HepG2 (cell line): Measurements from ENCODE around the gene MAP3K19. TPM values are rescaled to one million over a fixed set of nuclear protein-coding genes. Genes with fewer than 3 reads are reported as not detected.

Experiments
- AHR ChIP-seq: IDR thresholded peaks from 2 replicates; pipeline ENCODE4 v1.6.1; 2018; ENCODE audit warnings: missing genetic modification reagents, missing compliant biosample characterization
- CC2D1A ChIP-seq: sonication (generic); formaldehyde crosslinking; IDR thresholded peaks from 2 replicates; pipeline ENCODE4 v1.8.1; 2023; ENCODE audit warnings: mild to moderate bottlenecking, missing genetic modification reagents
- FOXO1 ChIP-seq: sonication (generic); formaldehyde crosslinking; IDR thresholded peaks from 2 replicates; pipeline ENCODE4 v1.4.0; 2020; ENCODE audit warnings: missing genetic modification reagents
- GPN1 ChIP-seq: sonication (generic); formaldehyde crosslinking; IDR thresholded peaks from 2 replicates; pipeline ENCODE4 v1.5.1; 2020; ENCODE audit warnings: missing genetic modification reagents, borderline replicate concordance
- KLF6 ChIP-seq: IDR thresholded peaks from 2 replicates; pipeline ENCODE4 v1.8.0; 2016; ENCODE audit warnings: missing biosample characterization, missing genetic modification reagents
- MTF2 ChIP-seq: sonication (generic); formaldehyde crosslinking; IDR thresholded peaks from 2 replicates; pipeline ENCODE4 v1.5.0; 2020; ENCODE audit warnings: missing genetic modification reagents, borderline replicate concordance
- NAIF1 ChIP-seq: sonication (generic); formaldehyde crosslinking; IDR thresholded peaks from 2 replicates; pipeline ENCODE4 v1.5.0; 2020; ENCODE audit warnings: mild to moderate bottlenecking, missing genetic modification reagents, borderline replicate concordance
- NCOA2 ChIP-seq: sonication (generic); formaldehyde crosslinking; IDR thresholded peaks from 2 replicates; pipeline ENCODE4 v1.8.0; 2022; ENCODE audit warnings: inconsistent platforms
- RELA ChIP-seq: sonication (generic); formaldehyde crosslinking; IDR thresholded peaks from 2 replicates; pipeline ENCODE4 v1.4.0; 2020; ENCODE audit warnings: missing genetic modification reagents
- TOPORS ChIP-seq: sonication (generic); formaldehyde crosslinking; IDR thresholded peaks from 2 replicates; pipeline ENCODE4 v1.8.0; 2023; ENCODE audit warnings: mild to moderate bottlenecking, missing genetic modification reagents
- ZFP36L1 ChIP-seq: sonication (generic); formaldehyde crosslinking; IDR thresholded peaks from 2 replicates; pipeline ENCODE4 v1.8.0; 2022; ENCODE audit warnings: mild to moderate bottlenecking, missing genetic modification reagents, moderate library complexity
- ZNF292 ChIP-seq: sonication (generic); formaldehyde crosslinking; IDR thresholded peaks from 2 replicates; pipeline ENCODE4 v1.8.1; 2022; ENCODE audit warnings: mild to moderate bottlenecking, low read depth, missing genetic modification reagents, borderline replicate concordance
- polyA plus RNA-seq, 8 experiments: library from polyadenylated mRNA; depleted of rRNA in 3 of 8; stranded (reverse) in 7 of 8; unstranded in 1 of 8; fragments of >200 nt; fragmentation: Illumina TruSeq in 4 of 8; extraction: Trizol in 4 of 8; gene quantifications; 2 replicates each; pipeline versions ENCODE4 v1.2.1 to v1.2.3, GENCODE V29; 2011 to 2016; ENCODE audit warnings: low read depth in 4 of 8, missing spikeins in 1 of 8, mixed read lengths in 1 of 8; ENCODE audit not compliant: insufficient read depth in 1 of 8
- total RNA-seq, 5 experiments: library from RNA; depleted of rRNA; stranded (reverse); fragments of >200 nt; fragmentation: Illumina TruSeq; extraction: Trizol; gene quantifications; 2 replicates each; pipeline ENCODE4 v1.2.3, GENCODE V29; 2016; ENCODE audit warnings: low read depth in 1 of 5
- TF ChIP-seq, protein P1 (sequence below): sonication (generic); formaldehyde crosslinking; IDR thresholded peaks from 2 replicates; pipeline ENCODE4 v1.4.0; 2020; ENCODE audit warnings: missing genetic modification reagents, borderline replicate concordance
- TF ChIP-seq, protein P2 (sequence below): sonication (generic); formaldehyde crosslinking; IDR thresholded peaks from 2 replicates; pipeline ENCODE4 v1.5.1; 2020; ENCODE audit warnings: mild to moderate bottlenecking, missing genetic modification reagents, borderline replicate concordance

The MAP3K19 gene
- total and polyA plus RNA-seq, 2 of the 13 experiments (the other 11 are each of a cell fraction or from before 2014, with no cell fraction given): not detected

DNA sequence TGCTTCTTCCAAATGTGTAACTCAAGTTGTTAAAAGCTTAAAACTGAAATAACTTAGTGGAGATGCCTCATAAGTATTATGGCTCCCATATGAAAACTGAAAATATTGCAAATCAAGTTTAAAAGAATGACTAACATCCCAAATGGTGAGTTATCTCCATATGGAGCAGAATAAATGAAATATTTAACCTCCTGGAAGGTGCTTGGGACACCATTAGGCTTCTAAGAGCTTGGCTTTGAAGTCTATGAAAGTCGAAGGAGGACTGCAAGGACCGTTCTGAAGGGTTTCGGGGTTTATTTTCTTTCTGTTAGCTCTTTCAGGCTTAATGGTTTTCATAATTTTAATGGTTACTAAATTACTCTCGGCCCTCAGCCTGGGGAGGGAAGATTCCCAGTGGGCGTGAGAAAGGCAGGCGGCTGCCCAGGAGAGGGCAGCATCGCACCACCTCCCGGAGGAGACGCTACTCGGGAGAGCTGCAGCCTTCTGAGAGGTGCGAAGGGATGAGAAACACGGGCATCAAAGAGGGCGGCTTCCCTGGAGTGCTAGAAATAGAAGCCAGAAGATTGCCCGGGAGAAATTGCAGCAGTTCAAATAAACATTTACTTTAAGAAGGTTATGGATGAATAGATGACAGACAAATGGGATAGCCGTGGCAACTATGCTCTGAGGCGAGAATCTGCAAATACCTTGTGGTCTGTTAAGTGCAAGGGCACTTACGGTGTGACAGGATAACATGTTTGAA lies 43.1 kb downstream of the MAP3K19 start (continued):
- TF ChIP-seq, protein P1, sequence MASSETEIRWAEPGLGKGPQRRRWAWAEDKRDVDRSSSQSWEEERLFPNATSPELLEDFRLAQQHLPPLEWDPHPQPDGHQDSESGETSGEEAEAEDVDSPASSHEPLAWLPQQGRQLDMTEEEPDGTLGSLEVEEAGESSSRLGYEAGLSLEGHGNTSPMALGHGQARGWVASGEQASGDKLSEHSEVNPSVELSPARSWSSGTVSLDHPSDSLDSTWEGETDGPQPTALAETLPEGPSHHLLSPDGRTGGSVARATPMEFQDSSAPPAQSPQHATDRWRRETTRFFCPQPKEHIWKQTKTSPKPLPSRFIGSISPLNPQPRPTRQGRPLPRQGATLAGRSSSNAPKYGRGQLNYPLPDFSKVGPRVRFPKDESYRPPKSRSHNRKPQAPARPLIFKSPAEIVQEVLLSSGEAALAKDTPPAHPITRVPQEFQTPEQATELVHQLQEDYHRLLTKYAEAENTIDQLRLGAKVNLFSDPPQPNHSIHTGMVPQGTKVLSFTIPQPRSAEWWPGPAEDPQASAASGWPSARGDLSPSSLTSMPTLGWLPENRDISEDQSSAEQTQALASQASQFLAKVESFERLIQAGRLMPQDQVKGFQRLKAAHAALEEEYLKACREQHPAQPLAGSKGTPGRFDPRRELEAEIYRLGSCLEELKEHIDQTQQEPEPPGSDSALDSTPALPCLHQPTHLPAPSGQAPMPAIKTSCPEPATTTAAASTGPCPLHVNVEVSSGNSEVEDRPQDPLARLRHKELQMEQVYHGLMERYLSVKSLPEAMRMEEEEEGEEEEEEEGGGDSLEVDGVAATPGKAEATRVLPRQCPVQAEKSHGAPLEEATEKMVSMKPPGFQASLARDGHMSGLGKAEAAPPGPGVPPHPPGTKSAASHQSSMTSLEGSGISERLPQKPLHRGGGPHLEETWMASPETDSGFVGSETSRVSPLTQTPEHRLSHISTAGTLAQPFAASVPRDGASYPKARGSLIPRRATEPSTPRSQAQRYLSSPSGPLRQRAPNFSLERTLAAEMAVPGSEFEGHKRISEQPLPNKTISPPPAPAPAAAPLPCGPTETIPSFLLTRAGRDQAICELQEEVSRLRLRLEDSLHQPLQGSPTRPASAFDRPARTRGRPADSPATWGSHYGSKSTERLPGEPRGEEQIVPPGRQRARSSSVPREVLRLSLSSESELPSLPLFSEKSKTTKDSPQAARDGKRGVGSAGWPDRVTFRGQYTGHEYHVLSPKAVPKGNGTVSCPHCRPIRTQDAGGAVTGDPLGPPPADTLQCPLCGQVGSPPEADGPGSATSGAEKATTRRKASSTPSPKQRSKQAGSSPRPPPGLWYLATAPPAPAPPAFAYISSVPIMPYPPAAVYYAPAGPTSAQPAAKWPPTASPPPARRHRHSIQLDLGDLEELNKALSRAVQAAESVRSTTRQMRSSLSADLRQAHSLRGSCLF (CRISPR knock-in tag): no peak
- peak; percentile 50; the same call in 1 of the 2 replicates for TF ChIP-seq FOXO1 (CRISPR knock-in tag)
- no peak for TF ChIP-seq ZNF292 (CRISPR knock-in tag)
- no peak for TF ChIP-seq ZFP36L1 (CRISPR knock-in tag)
- TF ChIP-seq, protein P2, sequence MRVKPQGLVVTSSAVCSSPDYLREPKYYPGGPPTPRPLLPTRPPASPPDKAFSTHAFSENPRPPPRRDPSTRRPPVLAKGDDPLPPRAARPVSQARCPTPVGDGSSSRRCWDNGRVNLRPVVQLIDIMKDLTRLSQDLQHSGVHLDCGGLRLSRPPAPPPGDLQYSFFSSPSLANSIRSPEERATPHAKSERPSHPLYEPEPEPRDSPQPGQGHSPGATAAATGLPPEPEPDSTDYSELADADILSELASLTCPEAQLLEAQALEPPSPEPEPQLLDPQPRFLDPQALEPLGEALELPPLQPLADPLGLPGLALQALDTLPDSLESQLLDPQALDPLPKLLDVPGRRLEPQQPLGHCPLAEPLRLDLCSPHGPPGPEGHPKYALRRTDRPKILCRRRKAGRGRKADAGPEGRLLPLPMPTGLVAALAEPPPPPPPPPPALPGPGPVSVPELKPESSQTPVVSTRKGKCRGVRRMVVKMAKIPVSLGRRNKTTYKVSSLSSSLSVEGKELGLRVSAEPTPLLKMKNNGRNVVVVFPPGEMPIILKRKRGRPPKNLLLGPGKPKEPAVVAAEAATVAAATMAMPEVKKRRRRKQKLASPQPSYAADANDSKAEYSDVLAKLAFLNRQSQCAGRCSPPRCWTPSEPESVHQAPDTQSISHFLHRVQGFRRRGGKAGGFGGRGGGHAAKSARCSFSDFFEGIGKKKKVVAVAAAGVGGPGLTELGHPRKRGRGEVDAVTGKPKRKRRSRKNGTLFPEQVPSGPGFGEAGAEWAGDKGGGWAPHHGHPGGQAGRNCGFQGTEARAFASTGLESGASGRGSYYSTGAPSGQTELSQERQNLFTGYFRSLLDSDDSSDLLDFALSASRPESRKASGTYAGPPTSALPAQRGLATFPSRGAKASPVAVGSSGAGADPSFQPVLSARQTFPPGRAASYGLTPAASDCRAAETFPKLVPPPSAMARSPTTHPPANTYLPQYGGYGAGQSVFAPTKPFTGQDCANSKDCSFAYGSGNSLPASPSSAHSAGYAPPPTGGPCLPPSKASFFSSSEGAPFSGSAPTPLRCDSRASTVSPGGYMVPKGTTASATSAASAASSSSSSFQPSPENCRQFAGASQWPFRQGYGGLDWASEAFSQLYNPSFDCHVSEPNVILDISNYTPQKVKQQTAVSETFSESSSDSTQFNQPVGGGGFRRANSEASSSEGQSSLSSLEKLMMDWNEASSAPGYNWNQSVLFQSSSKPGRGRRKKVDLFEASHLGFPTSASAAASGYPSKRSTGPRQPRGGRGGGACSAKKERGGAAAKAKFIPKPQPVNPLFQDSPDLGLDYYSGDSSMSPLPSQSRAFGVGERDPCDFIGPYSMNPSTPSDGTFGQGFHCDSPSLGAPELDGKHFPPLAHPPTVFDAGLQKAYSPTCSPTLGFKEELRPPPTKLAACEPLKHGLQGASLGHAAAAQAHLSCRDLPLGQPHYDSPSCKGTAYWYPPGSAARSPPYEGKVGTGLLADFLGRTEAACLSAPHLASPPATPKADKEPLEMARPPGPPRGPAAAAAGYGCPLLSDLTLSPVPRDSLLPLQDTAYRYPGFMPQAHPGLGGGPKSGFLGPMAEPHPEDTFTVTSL (CRISPR knock-in tag): no peak
- peak; percentile 73; the same call in 1 of the 2 replicates for TF ChIP-seq KLF6
- no peak for TF ChIP-seq AHR (CRISPR knock-in tag)
- TF ChIP-seq NCOA2 (CRISPR knock-in tag): 0 out of 2 replicates have a peak, but pooled peaks have one; percentile 8
- TF ChIP-seq CC2D1A: no peak
- no peak for TF ChIP-seq NAIF1 (CRISPR knock-in tag)
- no peak for TF ChIP-seq GPN1 (CRISPR knock-in tag)
- no peak for TF ChIP-seq MTF2 (CRISPR knock-in tag)
- TF ChIP-seq TOPORS: no peak
- no peak for TF ChIP-seq RELA (CRISPR knock-in tag)
